GM12801 (cell line): Measurements from ENCODE around the gene DHRSX.

ENCODE experiments used
- TF ChIP-seq, protein P1 (sequence below): IDR thresholded peaks from one replicate; pipeline ENCODE4 v1.5.1; 2011; ENCODE audit warnings: control low read depth; ENCODE audit not compliant: insufficient read length; ENCODE audit errors: extremely low read depth

The DHRSX gene

DNA sequence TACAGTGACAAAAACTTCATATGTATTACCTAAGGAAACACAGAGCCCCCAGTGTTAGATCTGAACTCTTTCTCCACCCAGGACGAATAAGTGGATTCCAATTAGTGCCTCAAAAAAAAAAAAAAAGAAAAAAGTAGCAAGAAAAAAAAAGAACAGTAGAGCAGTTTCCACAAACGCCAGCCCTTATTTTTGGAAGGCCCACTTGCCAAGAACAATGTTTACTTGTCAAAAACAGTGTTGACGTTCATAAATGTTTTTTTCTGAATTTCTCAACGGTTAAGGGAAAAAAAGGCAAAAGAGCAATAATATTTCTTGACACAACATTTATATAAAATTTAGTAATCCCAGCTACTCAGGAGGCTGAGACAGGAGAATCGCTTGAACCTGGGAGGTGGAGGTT is 38.7 kb downstream of the DHRSX start:
- TF ChIP-seq, protein P1, sequence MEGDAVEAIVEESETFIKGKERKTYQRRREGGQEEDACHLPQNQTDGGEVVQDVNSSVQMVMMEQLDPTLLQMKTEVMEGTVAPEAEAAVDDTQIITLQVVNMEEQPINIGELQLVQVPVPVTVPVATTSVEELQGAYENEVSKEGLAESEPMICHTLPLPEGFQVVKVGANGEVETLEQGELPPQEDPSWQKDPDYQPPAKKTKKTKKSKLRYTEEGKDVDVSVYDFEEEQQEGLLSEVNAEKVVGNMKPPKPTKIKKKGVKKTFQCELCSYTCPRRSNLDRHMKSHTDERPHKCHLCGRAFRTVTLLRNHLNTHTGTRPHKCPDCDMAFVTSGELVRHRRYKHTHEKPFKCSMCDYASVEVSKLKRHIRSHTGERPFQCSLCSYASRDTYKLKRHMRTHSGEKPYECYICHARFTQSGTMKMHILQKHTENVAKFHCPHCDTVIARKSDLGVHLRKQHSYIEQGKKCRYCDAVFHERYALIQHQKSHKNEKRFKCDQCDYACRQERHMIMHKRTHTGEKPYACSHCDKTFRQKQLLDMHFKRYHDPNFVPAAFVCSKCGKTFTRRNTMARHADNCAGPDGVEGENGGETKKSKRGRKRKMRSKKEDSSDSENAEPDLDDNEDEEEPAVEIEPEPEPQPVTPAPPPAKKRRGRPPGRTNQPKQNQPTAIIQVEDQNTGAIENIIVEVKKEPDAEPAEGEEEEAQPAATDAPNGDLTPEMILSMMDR, result no peak

DNA sequence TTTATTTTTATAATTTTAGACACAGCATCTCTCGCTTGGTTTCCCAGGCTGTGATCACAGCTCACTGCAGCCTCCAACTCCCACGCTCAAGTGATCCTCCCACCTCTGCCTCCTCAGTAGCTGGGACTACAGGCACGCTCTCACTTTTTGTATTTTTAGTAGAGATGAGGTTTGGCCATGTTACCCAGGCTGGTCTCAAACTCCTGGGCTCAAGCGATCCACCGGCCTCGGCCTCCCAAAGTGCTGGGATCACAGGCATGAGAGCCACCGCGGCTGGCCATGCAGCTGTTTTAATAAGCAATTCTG is 39.1 kb downstream of the DHRSX start:
- TF ChIP-seq, protein P1, result no peak

DNA sequence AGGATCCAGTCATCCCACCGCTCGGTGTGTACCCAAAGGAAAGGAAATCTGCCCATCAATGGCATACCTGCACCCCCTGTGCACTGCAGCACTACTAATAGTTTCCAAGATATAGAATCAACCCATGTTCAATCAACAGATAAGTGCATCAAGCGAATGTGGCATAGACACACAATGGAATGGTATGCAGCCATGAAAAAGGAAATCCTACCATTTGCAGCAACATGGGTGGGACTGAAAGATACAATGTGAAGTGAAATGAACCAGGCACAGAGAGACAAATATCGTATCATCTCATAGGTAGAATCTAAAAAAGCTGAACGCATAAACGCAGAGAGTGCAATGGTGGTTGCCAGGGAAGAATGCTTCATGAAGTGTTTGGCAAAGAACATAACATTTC is 42.5 kb downstream of the DHRSX start:
- TF ChIP-seq, protein P1, result no peak

DNA sequence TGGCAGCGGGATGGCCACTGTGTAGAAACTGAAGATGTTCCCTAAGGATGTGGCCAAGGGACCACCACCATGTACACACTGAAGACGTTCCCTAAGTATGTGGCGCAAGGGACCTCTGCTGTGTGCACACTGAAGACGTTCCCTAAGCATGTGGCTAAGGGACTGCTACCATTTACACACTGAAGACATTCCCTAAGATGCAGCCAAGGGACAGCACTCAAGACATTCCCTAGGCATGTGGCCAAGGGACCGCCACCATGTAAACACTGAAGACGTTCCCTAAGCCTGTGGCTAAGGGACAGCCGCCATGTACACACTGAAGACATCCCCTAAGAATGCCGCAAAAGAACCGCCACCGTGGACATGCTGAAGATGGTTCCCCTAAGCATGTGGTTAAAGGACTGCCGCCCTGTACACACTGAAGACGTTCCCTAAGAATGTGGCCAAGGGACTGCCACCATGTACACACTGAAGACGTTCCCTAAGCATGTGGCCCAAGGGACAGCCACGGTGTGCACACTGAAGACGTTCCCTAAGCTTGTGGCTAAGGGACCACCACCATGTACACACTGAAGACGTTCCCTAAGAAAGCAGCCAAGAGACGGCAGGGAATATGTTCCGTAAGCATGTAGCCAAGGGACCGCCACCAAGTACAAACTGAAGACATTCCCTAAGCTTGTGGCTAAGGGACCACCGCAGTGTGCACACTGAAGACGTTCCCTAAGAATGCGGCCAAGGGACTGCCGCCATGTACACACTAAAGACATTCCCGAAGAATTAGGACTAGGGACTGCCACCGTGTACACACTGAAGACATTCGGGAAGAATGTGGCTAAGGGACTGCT is 43.3 kb downstream of the DHRSX start:
- TF ChIP-seq, protein P1, result no peak

DNA sequence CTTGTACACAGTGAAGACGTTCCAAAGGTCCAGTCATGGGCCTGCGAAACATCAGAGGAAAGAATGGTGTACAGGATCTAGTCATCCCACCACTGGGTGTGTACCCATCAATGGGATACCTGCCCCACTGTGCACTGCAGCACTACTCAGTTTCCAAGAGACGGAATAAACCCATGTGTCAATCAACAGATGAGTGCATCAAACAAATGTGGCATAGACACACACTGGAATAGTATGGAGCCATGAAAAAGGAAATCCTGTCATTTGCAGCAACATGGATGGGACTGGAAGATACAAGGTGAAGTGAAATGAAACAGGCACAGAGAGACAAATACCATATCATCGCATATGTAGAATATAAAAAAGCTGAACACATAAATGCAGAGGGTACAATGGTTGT is 48.0 kb downstream of the DHRSX start:
- TF ChIP-seq, protein P1, result no peak

DNA sequence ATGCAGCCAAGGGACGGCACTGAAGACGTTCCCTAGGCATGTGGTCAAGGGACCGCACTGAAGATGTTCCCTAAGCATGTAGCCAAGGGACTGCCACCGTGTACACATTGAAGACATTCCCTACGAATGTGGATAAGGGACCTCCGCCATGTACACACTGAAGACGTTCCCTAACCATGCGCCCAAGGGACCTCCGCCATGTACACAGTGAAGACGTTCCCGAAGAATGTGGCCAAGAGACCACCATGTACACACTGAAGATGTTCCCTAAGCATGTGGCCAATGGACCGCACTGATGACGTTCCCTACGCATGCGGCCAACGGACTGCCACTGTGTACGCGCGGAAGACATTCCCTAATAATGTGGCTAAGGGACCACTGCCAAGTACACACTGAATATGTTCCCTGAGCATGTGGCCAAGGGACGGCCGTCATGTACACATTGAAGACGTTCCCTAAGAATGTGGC is 48.4 kb downstream of the DHRSX start:
- TF ChIP-seq, protein P1, result no peak

DNA sequence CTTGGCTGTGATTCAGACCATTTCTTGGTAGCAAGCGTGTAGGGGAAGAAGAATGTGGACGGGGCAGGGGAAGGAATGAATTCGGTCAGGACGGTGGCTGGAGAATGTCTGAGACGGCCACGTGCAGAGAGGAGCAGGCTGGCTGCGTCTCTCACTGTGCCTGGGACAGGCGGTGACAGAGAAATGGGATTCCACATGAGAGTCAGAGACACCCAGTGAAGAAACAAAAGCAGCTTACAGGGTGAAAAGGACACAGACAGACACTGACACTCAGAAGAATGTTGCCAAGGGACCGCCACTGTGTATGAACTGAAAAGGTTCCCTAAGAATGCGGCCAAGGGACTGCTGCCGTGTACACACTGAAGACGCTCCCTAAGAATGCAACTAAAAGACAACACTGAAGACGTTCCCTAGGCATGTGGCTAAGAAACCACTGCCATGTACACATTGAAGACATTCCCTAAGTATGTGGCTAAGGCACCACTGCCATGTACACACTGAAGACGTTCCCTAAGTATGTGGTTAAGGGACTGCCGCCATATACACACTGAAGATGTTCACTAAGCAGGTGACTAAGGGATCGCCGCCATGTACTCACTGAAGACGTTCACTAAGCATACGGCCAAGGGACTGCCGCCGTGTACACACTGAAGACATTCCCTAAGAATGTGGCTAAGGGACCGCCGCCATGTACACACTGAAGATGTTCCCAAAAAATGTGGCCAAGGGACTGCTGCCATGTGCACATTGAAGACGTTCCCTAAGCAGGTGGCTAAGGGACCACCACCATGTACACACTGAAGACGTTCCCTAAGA is 49.1 kb downstream of the DHRSX start:
- TF ChIP-seq, protein P1, result no peak
